B cell (primary cell): ENCODE results near the gene CFAP119. TPM values are rescaled to one million over a fixed set of nuclear protein-coding genes. Genes with fewer than 3 reads are reported as not detected.

Experiments
- ATAC-seq: fragments of 200-7000 bp; cut with Tn5 transposase; one replicate; pipeline ENCODE4 v1.10.0; 2021; ENCODE audit warnings: low read depth, mild to moderate bottlenecking, moderate number of reproducible peaks, moderate library complexity
- CTCF ChIA-PET: fragments of 350-600 bp; sonication (Branson Sonifier 250); formaldehyde crosslinking; loops from one replicate; lab custom pipeline; 2021; ENCODE audit warnings: antibody characterized with exemption, inconsistent platforms; lab: Charles Lee
- POLR2A ChIA-PET: fragments of 350-600 bp; sonication (Branson Sonifier 250); formaldehyde crosslinking; loops from one replicate; lab custom pipeline; 2021; ENCODE audit warnings: antibody characterized with exemption; lab: Charles Lee
- DNase-seq: peaks from one replicate; pipeline ENCODE4 v3.0.0; 2013
- H2AFZ ChIP-seq: 2 replicates; pipeline ENCODE4 v1.6.1; 2012; ENCODE audit warnings: mild to moderate bottlenecking, low read depth, low read length; ENCODE audit not compliant: insufficient read depth, poor library complexity, severe bottlenecking
- H3K27ac ChIP-seq, 2 donors: 1 replicate in 1 of 2; 2 replicates in 1 of 2; pipeline ENCODE4 v1.5.1; 2012 to 2013; ENCODE audit warnings: low read length in 2 of 2, mild to moderate bottlenecking in 2 of 2, moderate library complexity in 1 of 2
- H3K27me3 ChIP-seq, 4 experiments: fragments of 200-600 bp in 1 of 4; sonication (generic) in 1 of 4; replicated peaks in 1 of 4; 1 replicate in 2 of 4; 2 replicates in 2 of 4; pipeline versions ENCODE4 v1.6.1 to v1.7.0; 2013 to 2016; ENCODE audit warnings: low read length in 3 of 4, mild to moderate bottlenecking in 2 of 4, mixed read lengths in 1 of 4, moderate library complexity in 1 of 4; ENCODE audit not compliant: insufficient read depth in 4 of 4, control insufficient read depth in 3 of 4; ENCODE audit errors: control extremely low read depth in 1 of 4
- H3K36me3 ChIP-seq, 2 experiments: replicated peaks in 1 of 2; 1 replicate in 1 of 2; 2 replicates in 1 of 2; pipeline versions ENCODE4 v1.6.1 to v1.7.1; 2013; ENCODE audit warnings: low read length in 1 of 2; ENCODE audit not compliant: insufficient read depth in 2 of 2, control insufficient read depth in 1 of 2; ENCODE audit errors: control extremely low read depth in 1 of 2, extremely low read depth in 1 of 2
- H3K4me1 ChIP-seq, 2 donors: fragments of 200-600 bp in 1 of 2; sonication (generic) in 1 of 2; 1 replicate in 1 of 2; 2 replicates in 1 of 2; pipeline versions ENCODE4 v1.5.1 to v1.6.1; 2013 to 2017; ENCODE audit warnings: low read length in 2 of 2; ENCODE audit not compliant: control insufficient read depth in 2 of 2, insufficient read depth in 2 of 2
- H3K4me2 ChIP-seq: replicated peaks from 2 replicates; pipeline ENCODE3; 2012; ENCODE audit warnings: mild to moderate bottlenecking, low read depth, low read length; ENCODE audit not compliant: poor library complexity, severe bottlenecking
- H3K4me3 ChIP-seq, 5 experiments: fragments of 200-600 bp in 1 of 5; sonication (generic) in 1 of 5; 1 replicate in 3 of 5; 2 replicates in 2 of 5; pipeline versions ENCODE4 v1.5.1 to v1.7.0; 2011 to 2016; ENCODE audit warnings: low read length in 4 of 5, mild to moderate bottlenecking in 4 of 5, low read depth in 2 of 5, control low read depth in 1 of 5, moderate library complexity in 1 of 5; ENCODE audit not compliant: insufficient read depth in 1 of 5; ENCODE audit errors: control extremely low read depth in 1 of 5, extremely low read depth in 1 of 5
- H3K79me2 ChIP-seq: fragments of 200-600 bp; sonication (generic); one replicate; pipeline ENCODE4 v1.6.0; 2016; ENCODE audit warnings: low read length; ENCODE audit not compliant: control insufficient read depth, insufficient read depth
- H3K9ac ChIP-seq: fragments of 200-600 bp; sonication (generic); 2 replicates; pipeline ENCODE4 v1.6.1; 2017; ENCODE audit warnings: mild to moderate bottlenecking, low read length, moderate library complexity
- H3K9me3 ChIP-seq, 3 donors: one replicate each; pipeline versions ENCODE4 v1.6.1 to v1.7.1; 2013; ENCODE audit warnings: low read length in 2 of 3; ENCODE audit not compliant: control insufficient read depth in 2 of 3, insufficient read depth in 1 of 3; ENCODE audit errors: control extremely low read depth in 1 of 3
- H4K20me1 ChIP-seq: 2 replicates; pipeline ENCODE4 v1.6.0; 2012; ENCODE audit warnings: mild to moderate bottlenecking, low read length; ENCODE audit not compliant: insufficient read depth, control insufficient read depth, poor library complexity, severe bottlenecking
- H3K27ac Mint-ChIP-seq: one replicate; pipeline ENCODE4 v1.8.0; 2021; ENCODE audit warnings: mixed read lengths
- H3K27me3 Mint-ChIP-seq: one replicate; pipeline ENCODE4 v1.8.0; 2021; ENCODE audit warnings: mixed read lengths
- H3K4me1 Mint-ChIP-seq: one replicate; pipeline ENCODE4 v1.8.0; 2021; ENCODE audit warnings: mixed read lengths
- H3K4me3 Mint-ChIP-seq: one replicate; pipeline ENCODE4 v1.8.0; 2021; ENCODE audit warnings: mixed read lengths
- H3K9me3 Mint-ChIP-seq: one replicate; pipeline ENCODE4 v1.8.0; 2022; ENCODE audit warnings: mixed read lengths; ENCODE audit not compliant: insufficient read depth
- EZH2 ChIP-seq: IDR thresholded peaks from 2 replicates; pipeline ENCODE4 v1.6.1; 2012; ENCODE audit warnings: borderline replicate concordance, low read depth, mild to moderate bottlenecking, moderate library complexity, low read length; ENCODE audit not compliant: insufficient read depth, poor library complexity, severe bottlenecking
- WGBS: methylation state at CpG from one replicate; pipeline ENCODE4 v1.1.5; 2013; ENCODE audit warnings: missing lambda C conversion rate; ENCODE audit not compliant: insufficient coverage; 5-methylcytosine and 5-hydroxymethylcytosine counted together
- intact Hi-C: fragments of 100-400 bp; cut with micrococcal nuclease; formaldehyde crosslinking; loops from one replicate; pipeline ENCODE4 v1.10.0; 2022
- polyA plus RNA-seq: library from polyadenylated mRNA; depleted of rRNA; stranded (reverse); fragments of >200 nt; gene quantifications from 2 replicates; pipeline ENCODE4 v1.2.3, GENCODE V29; 2012
- total RNA-seq, 2 donors: library from RNA; stranded (reverse); fragments of 120-200 nt in 1 of 2; gene quantifications; 1 replicate in 1 of 2; 2 replicates in 1 of 2; pipeline versions ENCODE4 v1.2.3 to v1.2.4, GENCODE V29; 2013 to 2022
- TF ChIP-seq, protein P1 (sequence below): fragments of 200-600 bp; IDR thresholded peaks from one replicate; pipeline ENCODE4 v1.8.0; 2022; ENCODE audit warnings: antibody characterized with exemption, mild to moderate bottlenecking

The CFAP119 gene
- total and polyA plus RNA-seq, 2 donors (not counting 1 experiment from before 2014, with no cell fraction given) = 8.5 to 11.7 TPM

DNA sequence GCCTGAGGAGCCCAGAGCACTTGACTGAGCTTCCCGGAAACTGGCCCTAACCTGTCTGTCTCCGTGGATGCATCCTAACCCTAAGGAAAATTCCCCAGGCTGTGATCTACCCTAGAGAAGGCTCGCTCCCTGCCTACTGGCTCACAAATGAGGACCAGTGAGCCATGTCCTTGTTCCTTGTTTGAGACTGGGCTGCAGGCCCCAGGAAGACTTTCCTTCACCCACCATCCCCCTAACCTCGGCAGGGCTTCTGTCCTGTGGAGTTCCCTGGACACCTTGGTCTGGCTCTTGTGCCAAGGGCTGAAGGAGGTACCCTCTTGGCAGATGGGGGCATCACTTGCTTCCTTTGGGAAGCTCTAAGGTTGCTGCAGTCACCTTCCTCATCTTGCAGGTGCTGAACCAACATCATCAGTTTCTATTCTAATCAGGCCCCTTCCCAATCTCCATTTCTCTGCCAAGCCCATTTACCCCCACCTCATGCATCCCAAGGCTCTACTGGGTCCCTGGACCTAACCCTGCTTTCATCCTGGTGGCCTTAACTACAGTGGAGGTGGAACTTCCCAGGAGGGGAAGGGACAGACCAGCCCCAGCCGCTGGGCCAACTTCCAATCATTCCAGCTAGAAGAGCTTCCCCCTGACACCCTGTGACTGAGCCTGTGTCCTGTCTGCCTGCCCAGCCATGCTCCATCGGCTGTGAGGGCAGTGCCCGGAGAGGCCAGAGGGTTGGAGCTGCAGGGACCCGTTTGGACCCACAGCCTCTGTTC lies 12.7 kb upstream of the CFAP119 start:
- TF ChIP-seq, protein P1, sequence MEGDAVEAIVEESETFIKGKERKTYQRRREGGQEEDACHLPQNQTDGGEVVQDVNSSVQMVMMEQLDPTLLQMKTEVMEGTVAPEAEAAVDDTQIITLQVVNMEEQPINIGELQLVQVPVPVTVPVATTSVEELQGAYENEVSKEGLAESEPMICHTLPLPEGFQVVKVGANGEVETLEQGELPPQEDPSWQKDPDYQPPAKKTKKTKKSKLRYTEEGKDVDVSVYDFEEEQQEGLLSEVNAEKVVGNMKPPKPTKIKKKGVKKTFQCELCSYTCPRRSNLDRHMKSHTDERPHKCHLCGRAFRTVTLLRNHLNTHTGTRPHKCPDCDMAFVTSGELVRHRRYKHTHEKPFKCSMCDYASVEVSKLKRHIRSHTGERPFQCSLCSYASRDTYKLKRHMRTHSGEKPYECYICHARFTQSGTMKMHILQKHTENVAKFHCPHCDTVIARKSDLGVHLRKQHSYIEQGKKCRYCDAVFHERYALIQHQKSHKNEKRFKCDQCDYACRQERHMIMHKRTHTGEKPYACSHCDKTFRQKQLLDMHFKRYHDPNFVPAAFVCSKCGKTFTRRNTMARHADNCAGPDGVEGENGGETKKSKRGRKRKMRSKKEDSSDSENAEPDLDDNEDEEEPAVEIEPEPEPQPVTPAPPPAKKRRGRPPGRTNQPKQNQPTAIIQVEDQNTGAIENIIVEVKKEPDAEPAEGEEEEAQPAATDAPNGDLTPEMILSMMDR = no peak
- no peak for TF ChIP-seq EZH2
- H4K20me1 ChIP-seq = peaks cover 32% of the 10 kb centered on the region
- Mint-ChIP-seq H3K4me3 (peak overlapping the region; percentile 88), H3K9me3 (no peaks in the 10 kb centered on the region), H3K27me3 (peaks cover 15% of the 10 kb centered on the region), H3K4me1 (peaks cover 28% of the 10 kb centered on the region), H3K27ac (peak overlapping the region; percentile 32)
- H3K9me3 ChIP-seq = no peaks in the 10 kb centered on the region
- ChIA-PET POLR2A (no interaction called here), CTCF (interaction anchor here (1.2 kb wide), 1 partner anchor 127 kb away, joined by 7 read pairs; no protein-coding TSS in a partner anchor)
- WGBS = 78% methylated on average over 7 of the region's 8 CpGs
- peaks cover 0 to 34% of the 10 kb centered on the region in 2 experiments for H3K36me3 ChIP-seq
- no peak overlapping the region for H2AFZ ChIP-seq
- H3K27ac ChIP-seq = no peak overlapping the region
- H3K9ac ChIP-seq = peak overlapping the region; percentile 63
- H3K79me2 ChIP-seq = no peaks in the 10 kb centered on the region
- H3K4me1 ChIP-seq = peaks cover 10 to 15% of the 10 kb centered on the region in 2 donors
- H3K4me3 ChIP-seq = no peak overlapping the region
- H3K27me3 ChIP-seq = peaks cover 0 to 19% (median 6%) of the 10 kb centered on the region in 4 experiments
- intact Hi-C loops = no loop called here
- H3K4me2 ChIP-seq = peak overlapping the region; percentile 86
- no peak for ATAC-seq
- DNase-seq = peak; percentile 19

DNA sequence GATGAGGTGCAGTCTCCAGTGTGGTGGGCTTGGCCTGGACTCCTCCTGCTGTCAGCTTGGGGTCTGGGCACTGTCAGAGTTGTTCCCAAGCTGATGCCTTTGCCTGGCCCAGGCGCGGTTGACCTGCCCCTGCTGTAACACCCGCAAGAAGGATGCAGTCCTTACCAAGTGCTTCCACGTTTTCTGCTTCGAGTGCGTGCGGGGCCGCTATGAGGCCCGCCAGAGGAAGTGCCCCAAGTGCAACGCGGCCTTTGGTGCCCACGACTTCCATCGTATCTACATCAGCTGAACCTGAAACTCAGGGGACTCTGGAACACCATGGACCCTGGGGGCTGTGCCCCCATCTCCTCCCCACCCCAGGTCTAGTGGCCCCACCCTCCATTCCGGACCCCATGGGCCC lies 12.0 kb upstream of the CFAP119 start:
- ChIA-PET CTCF (no interaction called here), POLR2A (no interaction called here)
- Histone ChIP-seq H3K4me1 (peaks cover 10 to 21% of the 10 kb centered on the region in 2 donors), H3K9ac (no peak overlapping the region), H4K20me1 (peaks cover 39% of the 10 kb centered on the region), H3K4me2 (no peak overlapping the region), H3K27ac (no peak overlapping the region), H3K79me2 (no peaks in the 10 kb centered on the region), H3K9me3 (no peaks in the 10 kb centered on the region), H3K36me3 (peaks cover 0 to 41% of the 10 kb centered on the region in 2 experiments), H3K27me3 (peaks cover 0 to 19% (median 4%) of the 10 kb centered on the region in 4 experiments), H2AFZ (no peak overlapping the region), H3K4me3 (no peak overlapping the region)
- Mint-ChIP-seq H3K27me3 (peaks cover 13% of the 10 kb centered on the region), H3K27ac (no peak overlapping the region), H3K4me3 (no peak overlapping the region), H3K4me1 (peaks cover 34% of the 10 kb centered on the region), H3K9me3 (no peaks in the 10 kb centered on the region)
- TF ChIP-seq EZH2 = no peak
- TF ChIP-seq, protein P1 = no peak
- no peak for ATAC-seq
- 88% methylated on average over 13 of the region's 14 CpGs for WGBS
- intact Hi-C loops = no loop called here
- no peak for DNase-seq
